Fibroblast of skin of left biceps (primary cell): ENCODE data around the gene RHBDF2.
A peak's percentile ranks its signal among the peaks of the same experiment; 100 is the strongest.

Experiments used
- DNase-seq, 2 experiments: peaks; one replicate each; pipeline ENCODE4 v3.0.0-alpha.2; 2013; ENCODE audit warnings: low read depth in 2 of 2

Gene RHBDF2

DNA sequence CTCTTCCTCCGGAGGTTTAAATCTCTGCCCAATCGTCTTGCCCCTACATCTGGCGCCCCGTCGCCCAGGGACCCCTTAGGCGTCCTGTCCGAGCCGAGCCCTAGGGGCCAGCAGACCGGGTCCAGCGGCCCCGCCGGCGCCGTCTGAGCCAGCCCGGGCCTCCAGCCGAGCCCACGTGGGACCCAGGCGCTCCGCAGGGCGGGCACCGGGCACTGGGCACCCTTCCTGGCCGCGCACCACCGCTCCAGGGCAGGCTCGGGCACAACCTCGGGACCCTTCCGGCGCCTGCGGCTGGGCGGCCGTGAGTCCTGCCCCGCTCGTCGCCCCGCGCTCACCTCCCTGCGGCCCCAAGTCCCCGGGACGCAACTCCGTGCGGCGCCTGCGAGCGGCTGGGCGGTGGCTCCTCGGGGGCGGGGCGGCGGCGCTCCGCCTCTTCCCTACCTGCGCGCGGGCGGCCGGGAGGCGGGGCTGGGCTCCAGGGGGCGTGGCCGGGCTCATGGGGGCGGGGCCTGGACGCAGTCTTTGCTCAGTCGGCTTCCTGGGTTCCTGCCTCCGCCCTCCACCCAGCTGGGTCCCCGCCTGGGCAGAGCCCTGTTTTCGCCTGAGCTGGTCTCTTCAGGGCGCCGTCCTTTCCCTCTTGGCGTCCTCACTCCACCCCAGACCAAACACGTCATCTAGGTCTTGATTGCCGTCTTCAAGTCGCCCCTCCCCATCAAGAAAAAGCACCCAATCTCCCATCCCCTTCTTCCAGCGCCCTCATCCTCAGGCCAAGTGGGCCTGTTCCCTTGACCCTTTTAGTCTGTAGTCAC is at the start of gene RHBDF2:
RHBDF2 (minus strand) TSS at position 406 of the 809 bp plus-strand sequence. CDS start 19,899 bp downstream, outside the sequence.
- no peak for DNase-seq

DNA sequence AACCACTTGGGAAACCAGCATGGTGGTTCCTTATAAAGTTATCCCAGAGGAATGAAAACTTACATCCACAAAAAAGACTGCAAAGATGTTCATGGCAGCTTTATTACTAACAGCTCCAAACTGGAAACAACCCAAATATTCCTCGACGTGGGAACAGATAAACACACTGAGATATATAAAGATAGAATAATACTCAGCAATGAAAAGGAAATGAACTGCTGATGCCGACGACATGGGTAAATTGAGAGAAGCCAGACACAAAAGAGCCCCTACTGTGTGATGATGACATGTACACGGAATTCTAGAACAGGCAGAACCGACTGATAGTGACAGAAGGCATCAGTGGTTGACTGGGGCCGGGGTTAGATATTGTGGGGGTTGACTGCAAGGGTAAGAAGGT is 48.3 kb upstream of the RHBDF2 start:
- no peak for DNase-seq

GRCh38 chr17:76549215-76549518 is 47.9 kb upstream of the RHBDF2 start:
- no peak for DNase-seq

DNA sequence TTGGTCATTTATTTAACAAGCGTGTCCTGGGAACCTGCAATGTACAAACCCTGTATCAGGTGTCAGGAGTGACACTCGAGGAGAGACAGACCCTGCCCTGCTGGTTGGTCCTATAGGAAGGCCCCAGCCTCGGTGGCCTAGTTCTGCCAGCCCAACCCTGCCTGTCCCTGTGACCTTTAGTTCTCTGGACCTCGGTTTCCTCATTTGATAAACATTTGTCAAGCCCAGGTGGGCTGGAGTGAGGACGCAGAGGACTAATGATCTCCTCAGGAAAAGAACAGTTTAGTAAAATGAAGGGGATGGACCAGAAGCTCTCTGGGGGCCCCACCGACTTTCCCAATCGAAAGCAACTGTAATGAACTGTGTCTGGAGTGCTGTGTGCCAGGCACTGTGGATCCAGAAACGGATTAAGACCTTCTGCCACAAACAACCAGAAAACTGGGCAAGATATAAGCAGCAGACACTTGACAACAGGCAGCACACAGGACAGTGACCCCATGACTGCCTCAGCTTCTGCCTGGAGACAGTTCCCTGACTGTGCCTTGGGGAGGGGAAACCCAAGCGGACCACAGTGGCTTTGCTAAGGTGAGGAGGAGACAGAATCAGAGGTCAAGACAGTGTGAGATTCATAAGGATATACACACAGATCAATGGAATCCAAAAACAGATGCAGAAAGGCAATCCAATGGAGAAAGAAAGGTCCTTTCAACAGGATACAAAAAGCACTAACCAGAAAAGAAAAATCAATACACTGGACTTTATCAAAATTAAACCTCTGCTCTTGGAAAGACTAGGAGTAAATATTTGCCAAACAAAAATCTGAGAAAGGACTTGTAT is 47.4 kb upstream of the RHBDF2 start:
- DNase-seq: no peak

DNA sequence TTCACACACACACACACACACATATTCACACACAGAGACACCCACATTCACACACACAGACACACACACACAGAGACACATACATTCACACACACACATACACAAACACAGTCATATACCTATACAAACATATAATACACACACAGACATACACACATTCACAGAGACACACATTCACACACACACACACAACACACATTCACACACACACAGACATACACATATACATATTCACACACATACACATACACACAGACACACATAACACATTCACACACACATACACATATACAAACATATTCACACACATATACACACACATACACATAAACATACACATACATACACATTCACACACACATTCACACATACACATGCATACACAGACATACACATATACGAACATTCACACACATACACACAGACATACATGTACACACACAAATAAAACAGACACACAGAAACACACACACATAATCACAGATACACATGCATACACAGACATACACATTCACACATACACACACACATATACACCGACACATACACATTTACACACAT is 46.5 kb upstream of the RHBDF2 start:
- DNase-seq: no peak

DNA sequence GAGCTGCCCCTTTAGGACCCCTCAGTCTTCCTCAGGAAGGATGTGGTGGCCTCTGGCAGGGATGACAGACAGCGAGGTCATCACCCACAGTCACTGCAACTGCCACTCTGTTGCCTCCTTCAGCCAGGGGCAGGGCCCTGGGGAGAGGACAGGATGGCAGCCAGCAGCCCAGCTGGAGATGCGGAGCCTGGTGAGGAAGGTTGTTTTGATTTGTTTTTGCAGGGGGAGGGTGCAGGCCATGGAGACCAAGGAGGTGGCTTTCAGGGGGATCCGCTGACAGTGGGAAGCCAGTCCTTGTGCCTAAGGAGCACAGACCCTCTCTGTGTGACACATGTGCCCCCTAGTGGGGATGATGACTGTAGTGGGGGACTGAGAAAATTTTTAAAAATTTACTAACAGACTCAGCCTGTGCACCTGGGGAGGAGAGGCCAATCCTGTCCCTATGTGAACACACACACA is 46.0 kb upstream of the RHBDF2 start:
- no peak for DNase-seq

DNA sequence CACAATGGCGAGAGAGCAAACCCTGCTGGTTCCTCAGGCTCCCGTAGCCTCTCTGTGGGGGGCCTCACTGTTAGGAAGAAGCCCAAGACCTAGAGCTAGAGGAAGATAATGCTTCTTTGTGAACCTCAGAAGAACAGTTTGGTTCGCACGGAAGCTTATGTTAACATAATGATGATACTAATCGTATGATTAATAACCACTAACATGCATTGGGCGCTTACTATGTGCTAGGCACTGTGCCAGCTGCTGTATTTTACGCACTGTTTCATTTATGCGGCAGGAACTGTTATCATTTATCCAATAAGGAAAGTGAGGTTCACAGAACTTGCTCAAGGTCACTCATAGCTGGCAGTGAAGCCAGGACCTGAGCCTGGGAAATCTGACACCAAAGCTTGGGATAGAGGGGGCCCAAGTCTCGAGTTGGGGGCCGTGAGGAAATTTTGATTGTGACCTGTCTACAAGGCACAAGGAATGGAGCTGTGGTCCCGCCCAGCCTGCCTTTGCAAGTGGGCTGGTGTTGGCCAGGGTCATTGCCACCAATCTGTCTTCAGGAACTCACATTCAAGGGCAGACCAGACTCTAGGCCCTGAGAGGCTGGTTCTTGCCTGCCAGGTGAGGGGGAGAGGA is 45.4 kb upstream of the RHBDF2 start:
- DNase-seq: peak; percentile 84

DNA sequence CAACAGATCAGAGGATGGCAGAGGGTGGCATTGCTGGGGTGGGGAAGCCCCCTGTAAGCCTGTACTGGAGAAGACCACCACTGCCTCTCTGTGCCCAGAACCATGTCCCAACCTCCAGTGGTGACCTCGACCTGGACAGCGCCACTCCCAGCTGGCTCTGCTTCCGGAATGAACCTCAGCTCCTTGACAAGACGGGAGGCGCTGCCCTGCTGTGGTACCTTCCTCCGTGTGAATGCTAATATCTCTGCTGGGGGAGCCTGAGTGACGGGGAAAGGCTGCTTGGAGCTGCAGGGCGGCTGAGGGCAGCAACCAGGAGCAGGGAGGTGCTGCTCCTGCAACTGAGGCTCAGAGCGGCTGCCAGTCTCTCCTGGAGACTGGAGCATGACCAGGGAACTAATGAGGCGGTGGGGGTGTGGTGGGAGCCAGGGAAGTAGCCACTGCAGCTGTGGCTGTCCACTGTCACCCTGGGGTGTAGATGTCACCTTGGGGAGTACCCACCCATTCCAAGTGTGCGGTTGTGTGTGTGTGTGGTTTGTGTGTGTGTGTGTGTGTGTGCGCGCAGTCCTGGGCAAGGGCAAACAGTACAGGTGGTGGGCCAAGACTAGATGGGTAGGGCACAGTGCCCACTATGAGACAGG is 44.8 kb upstream of the RHBDF2 start:
- no peak for DNase-seq

DNA sequence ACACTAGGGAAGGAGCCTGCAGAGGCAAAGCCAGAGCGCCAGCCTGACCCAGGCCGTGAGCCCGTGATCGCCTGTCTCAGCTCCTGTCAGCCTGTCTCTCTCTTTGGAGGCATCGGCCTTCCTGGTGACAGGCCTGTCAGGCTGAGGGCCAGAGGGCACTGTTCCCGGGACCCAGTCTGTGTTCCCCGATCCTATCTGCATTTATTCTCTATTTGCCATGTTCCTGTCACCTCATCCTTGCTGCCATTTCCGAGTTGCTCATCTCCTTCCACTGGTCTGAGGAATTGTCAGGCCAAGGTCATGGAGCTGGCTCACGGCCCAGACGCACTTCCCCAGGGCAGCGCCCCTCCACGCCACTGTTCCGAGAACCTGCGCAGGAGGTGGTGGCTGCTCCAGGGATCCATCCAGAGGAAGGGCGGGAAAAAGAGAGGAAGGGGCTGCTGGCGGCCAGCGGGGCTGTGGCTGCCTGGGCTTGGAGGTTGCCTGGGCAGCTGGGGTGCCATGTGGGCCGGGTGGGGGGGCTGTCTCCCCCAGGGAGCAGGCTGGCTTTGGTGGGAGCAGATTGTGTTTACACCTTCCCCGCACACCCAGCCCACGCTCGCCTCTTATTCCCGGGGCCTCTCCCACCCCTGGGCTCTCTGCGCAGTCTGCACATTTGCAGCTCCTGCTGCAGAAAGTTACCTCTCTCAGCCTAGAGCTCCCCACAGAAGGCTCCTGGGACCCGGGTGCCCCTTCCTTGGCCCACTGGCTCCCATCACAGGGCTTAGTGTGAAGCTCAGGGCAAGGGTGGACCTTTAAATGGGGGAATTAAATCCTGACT is 43.5 kb upstream of the RHBDF2 start:
- DNase-seq: no peak

- DNase-seq: no peak
These were observed 42.8 kb upstream of the RHBDF2 start for GRCh38 chr17:76543826-76544545.

DNA sequence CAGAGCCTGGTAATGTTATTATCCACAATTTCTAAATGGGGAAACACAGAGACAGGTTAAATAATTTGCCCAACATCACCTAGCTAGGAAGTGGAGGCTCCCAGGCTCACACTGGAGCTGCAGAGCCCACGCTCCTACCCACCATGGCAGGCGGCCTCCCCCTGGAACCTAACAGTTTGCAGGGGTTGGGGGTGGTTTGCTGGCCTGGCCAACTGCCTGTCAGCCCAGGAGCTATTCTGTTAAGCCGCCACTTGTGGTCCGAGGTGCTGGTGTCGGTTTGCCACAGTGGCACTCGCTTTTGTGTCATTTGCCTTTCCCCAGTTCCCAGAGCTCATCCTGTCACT is 42.2 kb upstream of the RHBDF2 start:
- DNase-seq: no peak

GRCh38 chr17:76542984-76543383 is 41.8 kb upstream of the RHBDF2 start:
- no peak for DNase-seq

- no peak for DNase-seq
These were observed 41.3 kb upstream of the RHBDF2 start for GRCh38 chr17:76542566-76542971.

DNA sequence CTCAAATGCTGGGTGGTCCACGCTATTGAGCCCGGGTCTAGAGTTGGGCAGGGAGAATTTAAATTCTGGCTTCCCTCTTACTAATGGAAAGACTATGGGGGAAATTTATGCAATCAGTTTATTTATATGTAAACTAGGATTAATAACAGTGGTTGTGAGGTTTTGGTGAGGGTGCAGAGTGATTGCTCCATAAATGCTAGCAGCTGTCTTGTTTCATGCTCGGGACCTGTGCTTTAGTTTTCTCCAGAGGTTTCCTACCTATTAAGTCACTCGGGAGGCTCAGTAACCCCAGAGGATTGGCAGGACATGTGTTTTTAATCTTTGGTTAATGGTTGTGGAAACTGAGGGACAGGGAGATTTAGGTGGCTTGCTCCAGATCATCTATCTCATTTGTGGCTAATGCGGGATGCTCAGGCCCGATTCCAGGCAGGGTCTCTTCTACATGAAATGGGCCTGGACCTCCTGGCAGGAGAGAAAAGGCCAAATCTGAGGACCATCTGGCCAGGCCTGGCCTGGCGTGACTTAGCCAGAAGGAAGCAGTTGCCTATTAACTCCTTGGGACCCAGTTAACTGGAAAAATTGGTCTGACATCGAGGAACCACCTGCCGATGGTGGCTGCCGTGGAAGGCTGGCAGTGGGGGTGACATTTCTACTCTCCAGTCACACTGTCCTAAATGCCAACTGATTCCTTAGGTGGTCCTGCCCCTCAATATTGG is 40.7 kb upstream of the RHBDF2 start:
- no peak for DNase-seq

DNA sequence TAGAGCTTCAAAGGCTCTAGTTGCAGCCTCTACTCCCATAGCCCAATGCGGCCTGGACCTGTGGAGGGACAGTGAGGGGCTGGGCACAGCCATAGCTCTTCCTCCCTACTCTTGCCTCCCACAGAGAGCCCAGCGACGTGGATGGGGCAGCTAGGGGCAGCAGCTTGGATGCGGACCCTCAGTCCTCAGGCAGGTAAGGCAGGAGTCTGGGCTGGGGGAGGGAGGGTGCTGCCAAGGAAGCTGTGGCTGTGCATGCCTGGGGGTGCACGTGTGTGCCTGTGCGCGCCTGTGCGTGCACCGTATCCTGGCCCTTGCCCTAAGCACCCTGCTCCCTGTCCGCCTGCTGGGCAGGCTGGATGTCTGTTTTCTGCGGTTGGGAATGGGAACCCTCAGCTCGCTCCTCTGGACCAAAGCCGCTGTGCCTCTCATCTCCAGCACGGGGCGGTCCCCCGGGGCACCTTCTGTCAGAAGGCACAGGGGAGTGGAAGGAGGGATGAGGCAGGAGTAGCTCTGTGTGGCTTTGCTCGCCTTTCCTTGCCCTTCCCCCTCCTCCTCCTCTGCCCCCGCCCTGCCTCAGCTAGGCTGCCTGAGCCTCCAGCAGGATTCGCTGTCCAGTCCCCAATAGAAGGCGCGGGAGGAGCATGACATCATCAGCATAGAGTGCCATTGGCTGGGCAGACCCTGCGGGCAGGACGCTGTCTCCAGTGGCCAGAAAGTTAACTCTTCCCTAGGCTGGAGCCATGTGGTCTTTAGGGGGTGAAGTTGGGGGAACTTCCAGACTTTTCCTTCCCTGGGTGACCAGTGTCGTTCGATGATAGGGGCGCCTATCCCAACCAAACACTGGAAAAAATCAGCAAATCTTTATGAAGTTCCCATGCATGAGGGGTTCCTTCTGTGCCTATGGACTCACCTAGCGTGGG is 39.4 kb upstream of the RHBDF2 start:
- peak; percentile 75 to 80 for DNase-seq

DNA sequence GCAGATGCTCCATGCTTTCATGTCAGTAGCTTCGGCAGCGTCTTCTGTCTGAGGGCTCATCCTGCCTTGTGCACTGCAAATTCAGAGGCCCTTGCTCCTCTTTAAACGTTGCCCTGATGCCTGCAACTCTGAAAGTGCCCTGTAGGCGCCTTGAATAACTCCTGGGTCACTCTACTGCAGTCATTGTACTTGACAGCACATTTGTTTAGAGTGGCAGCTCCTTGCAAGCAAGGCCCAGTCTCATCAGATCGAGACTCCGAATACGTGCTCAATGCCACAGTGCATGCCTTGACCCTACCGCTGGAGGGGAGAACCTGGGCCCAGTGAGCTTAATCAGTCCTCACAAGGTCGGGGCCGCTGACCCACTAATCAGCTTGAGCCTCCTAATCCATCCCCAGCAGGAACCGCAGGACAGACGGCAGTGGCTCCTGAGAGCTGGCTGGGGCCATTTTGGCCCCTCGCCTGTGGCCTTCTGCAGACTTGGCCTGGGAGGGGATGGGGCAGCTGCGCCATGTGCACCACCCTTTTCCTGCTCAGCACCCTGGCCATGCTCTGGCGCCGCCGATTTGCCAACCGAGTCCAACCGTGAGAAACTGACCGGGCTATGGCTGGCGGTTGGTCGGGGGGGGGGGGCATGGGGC is 38.5 kb upstream of the RHBDF2 start, which contains the start of gene PRCD:
PRCD (plus strand) TSS at position 414 of the 641 bp plus-strand sequence; CDS start at position 512, 98 bp downstream.
- no peak for DNase-seq

DNA sequence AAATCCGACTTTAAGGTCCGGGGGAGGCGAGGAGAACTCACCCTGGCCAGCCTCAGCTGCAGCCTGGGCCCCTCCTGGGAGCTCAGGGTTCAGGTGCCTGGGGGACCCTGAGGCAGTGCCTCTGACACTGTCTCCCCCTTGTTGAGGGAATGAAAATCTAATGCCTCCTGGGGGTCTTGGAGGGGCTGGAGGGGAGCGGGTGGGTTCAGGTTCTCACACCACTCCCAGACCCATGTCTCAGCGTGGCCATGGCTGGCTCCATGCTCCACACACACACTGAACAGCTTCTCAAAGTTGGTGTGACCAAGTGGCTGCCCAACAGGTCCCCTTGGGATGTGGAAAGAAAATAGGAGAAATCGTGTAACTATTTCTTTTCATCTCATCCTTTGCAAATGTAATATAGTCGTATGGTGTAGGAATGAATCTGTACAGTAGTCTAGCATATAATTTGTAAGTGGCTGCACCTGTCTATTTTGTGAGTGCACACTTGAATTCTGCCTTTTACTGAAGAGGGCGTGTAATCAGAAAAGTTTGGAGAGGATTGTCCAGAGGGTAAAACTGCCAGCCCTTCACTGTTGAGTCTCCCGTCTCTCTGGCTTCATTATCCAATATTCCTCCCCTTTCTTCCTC is 37.8 kb upstream of the RHBDF2 start:
- DNase-seq: no peak
